Endometrial microvascular endothelial cells (primary cell): ENCODE data around the gene TBC1D22A. TPM values are rescaled to one million over a fixed set of nuclear protein-coding genes. Genes with fewer than 3 reads are reported as not detected.

Source experiments
- in situ Hi-C: cut with HindIII; loops from 2 replicates; pipeline ENCODE4 v1.10.0; 2017; ENCODE audit warnings: low sequenced_read_pairs, low pct_unique_long_range_greater_than_20kb; ENCODE audit errors: inconsistent ontology term
- total RNA-seq: library from RNA; depleted of rRNA; stranded (reverse); fragments of >200 nt; gene quantifications from one replicate; pipeline ENCODE4 v1.2.3, GENCODE V29; 2015; ENCODE audit errors: inconsistent ontology term

The TBC1D22A gene
- total RNA-seq, 1 donor from 2014 or later = 20.0 TPM

DNA sequence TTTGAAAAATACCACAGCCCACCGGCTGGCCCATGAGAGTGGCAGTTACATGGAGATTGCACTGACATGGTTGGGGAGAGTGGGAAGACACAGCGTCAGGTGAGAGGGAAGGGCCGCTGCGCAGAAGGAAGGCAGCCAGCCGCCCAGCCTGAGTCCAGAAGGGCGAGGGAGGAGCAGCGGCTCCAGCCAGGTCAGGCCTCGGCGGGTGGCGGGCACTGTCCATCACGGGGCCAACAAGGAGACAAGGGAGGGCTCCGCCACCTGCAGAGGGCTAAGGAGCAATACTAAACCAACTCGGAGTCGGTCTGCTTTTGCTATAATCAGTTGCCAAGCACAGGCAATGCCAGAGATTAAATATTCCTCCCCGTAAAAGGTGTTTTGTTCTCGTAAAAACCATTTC is 384.5 kb downstream of the TBC1D22A start:
- in situ Hi-C loops = no loop called here

DNA sequence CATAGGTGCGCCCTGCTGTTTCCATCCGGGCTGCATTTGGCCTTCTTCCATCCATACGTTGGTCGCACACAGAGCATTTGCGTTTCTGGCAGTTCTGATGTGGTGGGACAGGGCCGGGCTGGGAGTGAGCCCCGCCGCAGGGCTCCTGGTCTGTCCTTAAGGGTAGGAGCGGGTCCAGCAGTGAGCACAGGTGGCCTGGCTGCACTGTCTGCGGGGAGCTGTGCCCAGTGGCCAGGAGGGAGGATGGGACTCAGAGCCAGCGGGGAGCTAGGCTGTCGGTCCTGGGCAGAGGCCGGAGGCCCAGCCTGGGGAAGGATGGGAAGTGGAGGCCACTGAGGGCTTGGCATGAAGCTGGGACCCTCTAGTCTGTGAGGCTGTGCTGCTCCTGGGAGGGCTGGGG is 385.1 kb downstream of the TBC1D22A start:
- in situ Hi-C loops = no loop called here

DNA sequence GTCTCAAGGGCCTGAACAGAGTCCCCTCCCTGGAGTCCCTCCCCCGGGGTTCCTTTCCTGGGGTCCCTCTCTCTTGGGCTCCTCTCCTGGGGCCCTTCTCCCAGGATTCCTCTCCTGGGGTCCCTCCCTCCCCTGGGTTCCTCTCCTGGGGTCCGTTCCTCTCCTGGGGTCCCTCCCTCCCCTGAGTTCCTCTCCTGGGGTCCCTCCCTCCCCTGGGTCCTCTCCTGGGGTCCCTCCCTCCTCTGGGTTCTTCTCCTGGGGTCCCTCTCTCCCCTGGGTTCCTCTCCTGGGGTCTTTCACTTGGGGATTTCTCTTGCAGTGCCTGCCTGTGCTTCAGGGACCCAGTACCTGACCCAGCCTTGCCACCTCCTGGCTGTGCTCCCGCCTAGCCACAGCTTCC is 386.1 kb downstream of the TBC1D22A start:
- in situ Hi-C loops = no loop called here

DNA sequence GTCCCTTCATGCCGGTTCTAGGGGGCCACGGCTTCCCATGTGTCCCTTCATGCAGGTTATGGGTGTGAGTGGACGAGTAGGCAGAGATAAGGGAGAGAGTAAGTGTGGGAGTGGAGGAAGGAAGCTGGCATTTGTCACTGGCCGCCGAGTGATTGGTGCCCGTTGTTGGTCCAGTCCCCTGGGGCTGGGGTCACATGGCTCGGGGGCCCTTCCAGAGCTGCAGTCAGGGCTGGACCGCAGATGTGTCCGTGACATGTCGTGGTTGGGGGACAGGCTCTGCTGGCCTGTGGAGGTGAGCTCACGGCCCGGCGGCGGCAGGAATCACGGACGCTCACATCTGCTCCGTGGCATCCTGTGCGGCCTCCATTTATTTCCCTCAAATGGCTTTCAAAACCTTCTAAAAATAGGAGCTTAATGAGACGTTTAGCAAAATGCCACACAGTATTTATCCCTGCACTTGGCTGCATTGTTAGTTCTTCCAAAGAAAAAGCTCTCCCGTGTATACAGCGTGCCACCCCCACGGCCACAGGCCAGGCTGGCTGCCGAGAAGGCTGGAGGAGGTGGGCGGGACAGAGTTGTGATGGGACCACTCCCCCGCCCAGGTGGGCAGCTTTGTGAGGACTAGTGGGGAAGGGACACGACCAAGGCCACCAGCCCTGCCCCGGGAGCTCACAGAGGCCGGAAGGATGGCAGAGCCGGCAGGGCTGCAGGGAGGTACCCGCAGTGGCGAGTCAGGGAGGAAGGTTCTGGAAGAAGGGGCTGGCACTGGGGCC is 386.7 kb downstream of the TBC1D22A start:
- in situ Hi-C loops = no loop called here

DNA sequence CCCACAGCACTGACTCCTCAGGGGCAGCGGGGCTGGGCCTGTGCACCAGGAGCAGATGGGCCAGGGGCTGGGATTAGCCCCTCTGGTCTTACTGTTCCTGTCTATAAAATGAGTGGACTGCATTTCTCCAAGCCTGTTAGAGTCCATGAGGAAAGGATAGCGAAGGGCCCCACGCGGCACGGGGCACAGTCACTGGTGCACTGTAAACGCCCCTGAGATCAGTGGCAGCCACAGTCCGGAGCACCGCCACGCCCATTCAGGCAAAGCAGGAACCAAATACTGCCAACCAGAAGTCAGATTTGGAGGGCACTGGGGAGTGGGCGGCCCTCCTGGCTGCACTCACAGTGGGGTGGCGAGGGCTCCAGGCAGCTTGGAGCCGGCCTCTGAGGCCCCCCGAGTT is 387.5 kb downstream of the TBC1D22A start:
- in situ Hi-C loops = no loop called here

DNA sequence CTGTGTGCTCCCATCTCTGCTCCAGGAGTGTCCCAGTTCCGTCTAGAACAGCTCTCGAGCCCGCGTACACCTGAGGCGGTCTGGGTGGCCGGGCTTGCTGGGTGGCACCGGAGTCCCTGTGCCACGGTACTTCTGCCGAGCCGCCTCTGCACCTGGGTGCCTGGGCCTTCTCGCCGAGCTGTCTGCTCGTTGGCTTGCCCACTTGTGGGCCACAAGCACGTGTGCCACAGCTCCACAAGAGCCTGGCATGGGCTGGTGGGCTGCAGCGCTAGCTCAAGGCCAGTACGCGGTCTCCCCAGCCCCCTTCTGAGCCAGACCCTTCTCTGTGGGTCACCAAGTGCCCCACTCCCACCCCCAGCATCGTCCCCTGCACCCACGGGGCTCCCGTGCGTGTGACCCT is 388.0 kb downstream of the TBC1D22A start:
- in situ Hi-C loops = no loop called here

DNA sequence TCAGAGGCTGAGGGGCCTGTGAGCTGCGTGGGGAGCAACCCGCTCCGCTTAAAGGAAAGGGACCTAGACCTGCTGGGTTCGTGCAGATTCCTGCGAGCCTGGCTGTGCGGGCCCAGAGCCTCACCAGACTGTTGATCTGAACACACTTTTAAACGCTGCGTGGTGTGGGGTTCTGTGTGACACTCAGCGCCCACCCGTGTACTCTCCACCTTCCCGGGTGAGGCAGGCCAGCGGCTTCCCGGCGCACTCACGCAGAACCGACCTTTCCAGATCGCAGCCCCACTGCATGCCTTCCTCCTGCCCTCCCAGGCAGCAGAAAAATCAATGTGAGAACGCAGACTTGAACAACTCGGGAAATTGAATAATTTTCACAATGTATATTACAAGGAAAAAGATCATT is 388.6 kb downstream of the TBC1D22A start:
- in situ Hi-C loops = no loop called here

DNA sequence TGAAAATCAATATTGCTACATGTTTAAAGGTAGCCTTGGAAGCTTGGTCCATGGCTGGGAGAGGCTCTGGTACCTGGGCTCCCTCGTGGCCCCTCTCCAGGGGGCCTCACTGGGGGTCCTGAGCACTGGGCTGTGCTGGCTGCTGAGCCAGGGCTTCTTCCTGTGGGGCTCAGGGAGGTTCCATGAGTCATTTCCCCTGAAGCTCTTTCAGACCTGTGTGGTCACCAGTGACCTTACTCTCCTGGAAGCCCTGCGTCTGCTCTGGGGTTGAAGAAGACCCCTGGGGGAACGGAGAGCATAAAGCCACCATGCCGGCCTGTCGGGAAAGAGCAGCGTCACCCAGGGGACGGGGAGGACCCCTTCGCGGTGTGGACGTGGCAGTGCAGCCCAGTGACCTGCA is 389.0 kb downstream of the TBC1D22A start:
- in situ Hi-C loops = no loop called here

DNA sequence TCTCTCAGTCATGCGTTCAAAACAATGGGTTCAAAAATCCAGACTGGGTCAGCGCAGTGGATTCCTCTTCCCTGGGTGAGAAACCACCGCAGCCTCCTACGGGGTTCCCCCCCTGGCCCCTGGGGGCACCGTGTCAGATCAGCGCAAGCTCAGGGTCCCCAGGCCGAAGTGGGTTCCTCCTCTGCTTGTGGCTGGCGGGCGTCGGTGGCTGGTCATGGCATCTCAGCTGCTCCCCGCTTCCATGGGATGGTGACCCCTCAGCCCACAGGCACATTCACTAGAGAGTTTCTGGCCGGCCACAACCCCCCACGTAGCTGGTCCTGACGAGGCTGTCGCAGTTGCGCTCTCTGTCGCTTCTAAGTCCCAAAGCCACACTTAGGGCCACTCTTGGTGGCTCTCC is 389.8 kb downstream of the TBC1D22A start:
- in situ Hi-C loops = no loop called here

DNA sequence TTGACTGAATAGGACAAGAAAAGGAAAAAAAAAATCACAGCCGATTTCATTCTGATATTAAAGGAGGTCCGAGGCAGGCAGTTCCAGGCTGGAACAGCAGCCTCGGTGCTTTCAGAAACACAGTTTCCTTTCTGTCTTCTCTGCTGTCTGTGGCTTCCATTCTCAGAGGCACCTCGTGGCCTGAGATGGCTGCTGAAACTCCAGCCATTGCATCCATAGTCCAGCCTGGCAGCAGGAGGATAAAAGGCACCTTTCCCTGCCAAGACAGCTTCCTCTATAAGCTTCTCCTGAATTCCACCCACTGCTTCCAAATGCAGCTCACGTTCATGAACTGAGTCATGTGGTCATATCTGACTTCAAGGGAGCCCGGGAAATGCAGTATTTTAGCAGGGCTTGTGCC is 390.5 kb downstream of the TBC1D22A start:
- in situ Hi-C loops = no loop called here

DNA sequence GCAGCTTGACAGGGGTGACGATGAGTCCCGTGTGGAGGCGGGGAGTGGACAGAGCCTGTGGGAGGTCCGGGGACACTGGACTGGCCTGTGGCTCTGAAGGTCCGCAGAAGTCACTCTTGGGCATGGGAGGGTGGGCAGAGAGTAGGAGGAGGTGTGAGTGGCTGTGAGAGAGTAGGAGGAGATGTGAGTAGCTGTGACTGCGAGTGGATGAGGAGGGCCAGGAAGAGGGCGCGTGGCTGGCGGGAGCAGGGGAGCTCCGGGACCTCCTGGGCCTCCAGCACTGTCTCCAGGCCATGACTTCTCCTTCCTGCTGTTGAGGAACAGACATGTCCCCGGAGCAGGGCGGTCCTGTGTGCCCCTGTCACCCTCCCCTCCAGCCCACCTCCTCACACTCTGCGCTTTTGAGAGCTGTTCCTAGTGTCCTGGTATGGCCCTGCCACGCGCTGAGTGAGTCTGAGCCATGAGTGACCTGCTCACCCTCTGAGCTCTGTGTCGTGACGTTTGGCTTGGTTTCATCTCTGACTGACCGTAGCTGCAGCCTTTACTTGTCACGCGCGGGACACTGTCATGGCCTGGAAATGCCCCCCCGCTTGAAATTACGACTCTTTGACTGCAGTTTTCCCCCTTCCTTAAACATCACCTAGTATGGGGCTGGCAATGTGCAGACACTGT is 391.5 kb downstream of the TBC1D22A start:
- in situ Hi-C loops = no loop called here

DNA sequence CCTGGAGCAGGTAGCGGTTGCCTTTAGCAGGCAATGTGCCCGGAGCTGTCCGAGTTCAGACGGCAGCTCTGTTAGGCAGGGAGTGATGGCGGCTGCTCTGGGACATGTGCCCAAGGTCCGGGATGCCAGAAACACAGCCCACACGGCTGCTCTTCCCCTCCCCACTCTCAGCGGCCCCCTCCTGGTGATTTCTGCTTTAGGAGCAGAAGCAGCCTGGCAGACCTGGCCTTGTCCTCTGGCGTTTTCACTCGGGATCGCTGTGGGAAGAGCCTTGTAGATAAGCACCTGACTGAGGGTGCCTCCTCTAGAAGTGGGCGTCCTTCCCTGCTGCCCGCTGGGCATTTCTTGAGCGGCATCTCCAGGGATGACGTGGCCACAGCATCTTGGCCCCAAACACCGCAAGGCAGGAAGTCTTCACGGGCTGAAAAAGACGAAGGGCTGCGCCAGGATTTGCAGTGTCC is 392.2 kb downstream of the TBC1D22A start:
- in situ Hi-C loops = no loop called here

DNA sequence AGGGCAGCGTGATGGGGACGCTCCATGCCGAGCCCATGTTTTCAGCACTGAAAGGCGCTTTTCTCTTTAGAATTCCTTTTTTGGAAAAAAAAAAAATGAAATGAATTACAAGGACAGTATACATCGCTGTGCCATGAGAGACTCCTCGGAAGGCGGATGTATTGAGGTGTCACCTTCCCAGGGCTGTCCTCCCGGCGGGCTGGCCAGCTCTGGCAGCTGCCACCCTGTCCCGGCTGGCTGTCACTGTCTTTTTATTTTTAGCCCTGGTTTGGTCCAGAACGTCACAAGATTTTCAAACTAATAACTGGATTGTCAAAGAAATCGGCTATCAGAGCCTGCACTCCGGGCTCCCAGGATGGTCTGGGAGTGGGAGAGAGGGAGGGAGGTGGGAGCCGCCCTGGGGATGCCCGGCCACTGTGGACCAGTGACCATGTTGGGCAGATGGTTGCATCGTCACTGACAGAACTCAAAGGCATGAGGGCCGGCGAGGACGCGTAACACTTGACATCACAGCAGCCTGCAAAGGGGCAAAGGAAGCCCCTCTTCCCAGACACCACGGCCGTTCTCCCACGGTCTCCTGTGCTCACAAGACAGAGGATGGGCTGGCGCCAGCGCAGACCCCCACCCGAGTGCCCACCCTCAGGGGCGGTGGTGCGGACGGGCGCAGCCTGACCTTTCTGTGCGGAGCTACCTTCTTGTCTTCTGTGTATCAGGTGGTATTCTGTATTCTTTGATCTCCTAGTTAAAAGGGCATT is 392.9 kb downstream of the TBC1D22A start:
- in situ Hi-C loops = no loop called here

DNA sequence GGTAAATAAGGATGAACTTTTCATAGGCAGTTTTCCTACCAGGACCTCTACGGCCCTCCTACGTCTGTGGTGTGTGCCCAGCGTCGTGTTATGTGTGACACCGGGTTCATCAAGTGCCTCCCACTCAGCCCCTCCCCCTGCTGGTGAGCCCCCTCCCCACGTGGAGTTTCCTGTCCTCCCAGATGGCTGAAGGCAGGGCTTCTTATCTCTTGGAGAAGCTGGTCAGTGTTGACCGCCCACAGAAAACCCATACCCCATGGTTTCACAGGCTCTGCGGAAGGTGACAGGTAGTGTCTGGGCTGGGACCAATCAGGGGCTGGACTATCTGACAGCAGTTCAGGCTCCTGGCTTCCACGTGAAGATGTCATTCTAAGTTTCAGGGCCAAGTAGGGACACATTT is 393.5 kb downstream of the TBC1D22A start:
- in situ Hi-C loops = no loop called here

DNA sequence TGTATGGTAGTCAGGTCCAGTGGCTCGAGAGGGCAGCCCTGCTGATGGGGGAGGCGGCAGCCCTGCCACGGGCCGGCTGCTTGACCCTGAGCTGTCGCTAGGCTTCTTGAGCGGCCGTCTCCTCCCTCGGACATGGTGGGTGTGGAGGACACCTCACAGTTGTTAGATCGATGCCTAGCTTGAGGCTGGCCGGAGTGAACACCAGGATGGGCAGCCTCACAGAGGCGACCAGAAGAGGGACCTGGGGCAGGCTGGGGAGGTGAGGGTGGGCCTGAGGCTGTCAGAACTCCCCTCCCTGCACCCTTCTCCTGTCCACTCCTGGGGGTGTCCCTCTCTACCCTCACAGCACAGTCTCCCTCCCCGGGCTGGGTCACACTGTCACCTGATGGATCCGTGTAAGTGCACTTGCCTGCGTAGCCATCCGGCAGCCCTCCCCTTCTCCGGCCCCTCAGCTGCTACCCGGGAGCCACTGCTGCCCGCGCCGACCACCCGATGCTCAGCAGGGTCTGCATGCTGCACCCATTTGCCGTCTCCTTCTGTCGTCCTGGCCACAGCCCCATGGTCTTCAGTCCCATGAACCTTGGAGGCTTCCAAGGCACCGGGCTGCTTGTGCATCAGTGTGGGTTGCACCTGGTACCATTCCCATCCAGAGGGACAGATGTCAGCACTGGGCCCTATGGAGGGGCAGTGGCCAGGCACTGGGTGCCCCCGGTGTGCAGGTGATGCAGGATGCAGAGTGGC is 394.1 kb downstream of the TBC1D22A start:
- in situ Hi-C loops = no loop called here

DNA sequence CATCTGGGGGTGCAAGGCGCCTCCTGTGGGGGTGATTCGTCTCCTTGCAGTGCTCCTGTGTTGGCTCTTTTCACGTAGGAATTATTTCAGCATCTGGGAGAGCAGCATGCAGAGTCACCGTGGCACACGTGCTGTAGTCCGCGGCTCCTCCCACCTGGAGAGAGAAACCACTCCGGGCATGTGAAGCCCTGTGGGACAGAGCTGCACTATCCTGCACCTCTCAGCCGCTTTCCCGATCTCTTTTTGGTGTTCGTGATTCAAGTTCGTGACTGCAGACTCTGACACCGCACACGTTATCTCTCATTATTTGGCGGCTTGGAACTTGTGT is 394.6 kb downstream of the TBC1D22A start:
- in situ Hi-C loops = no loop called here

DNA sequence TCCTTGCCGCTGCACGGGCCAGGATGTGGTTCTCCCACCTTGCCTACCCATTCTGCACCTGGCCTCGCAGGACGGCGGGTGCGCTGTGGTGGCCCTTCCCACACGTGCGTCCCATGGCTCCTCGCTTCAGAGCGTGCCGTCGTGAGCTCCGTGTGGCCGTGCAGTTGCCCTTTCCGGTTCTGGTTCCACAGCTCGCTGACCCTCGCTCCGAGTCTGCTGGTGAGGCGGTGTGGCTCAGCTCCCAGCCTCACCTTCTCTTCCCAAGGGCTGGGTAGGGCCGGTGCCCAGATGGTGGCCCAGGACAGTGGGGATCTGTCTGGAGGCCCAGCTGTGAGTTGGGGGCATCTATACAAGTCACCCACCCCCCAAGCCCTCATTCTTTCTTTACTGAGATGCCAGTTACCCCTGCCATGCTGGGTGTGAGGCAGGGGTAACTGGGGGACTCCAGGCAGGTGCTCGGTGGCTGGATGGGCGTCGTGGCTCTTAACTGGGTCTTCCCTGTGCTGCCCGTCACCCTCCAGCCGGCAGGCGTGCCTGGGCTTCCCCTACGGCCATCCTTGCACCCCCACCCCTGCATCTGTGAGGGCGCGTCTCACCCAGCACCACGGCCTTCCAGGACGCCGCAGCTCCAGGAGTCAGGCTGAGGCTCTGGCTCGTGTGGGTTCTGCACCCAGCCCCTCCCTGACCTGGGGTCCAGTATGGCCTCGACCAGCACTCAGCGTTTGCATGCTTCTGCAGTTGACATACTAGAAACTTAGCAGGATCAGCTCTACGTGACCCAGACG is 395.2 kb downstream of the TBC1D22A start:
- in situ Hi-C loops = no loop called here

DNA sequence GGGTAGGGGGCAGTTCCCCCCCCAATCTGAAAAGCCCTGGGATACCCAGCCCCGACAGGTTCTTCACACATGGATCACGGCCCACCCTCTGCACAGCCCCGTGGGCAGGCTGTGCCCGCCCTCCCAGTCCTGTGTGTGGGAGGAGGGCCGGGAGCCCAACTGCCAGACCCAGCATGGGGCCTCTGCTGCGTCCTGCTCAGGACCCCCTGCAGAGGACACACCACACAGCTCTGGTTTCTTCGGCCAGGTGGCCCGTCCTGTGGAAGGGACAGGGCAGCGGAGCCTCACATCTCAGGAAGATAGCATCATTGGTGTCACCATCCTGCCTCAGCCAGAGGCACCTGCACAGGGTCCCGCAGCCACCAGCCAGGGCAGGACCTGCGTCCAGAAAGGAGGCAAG is 396.0 kb downstream of the TBC1D22A start:
- in situ Hi-C loops = no loop called here

DNA sequence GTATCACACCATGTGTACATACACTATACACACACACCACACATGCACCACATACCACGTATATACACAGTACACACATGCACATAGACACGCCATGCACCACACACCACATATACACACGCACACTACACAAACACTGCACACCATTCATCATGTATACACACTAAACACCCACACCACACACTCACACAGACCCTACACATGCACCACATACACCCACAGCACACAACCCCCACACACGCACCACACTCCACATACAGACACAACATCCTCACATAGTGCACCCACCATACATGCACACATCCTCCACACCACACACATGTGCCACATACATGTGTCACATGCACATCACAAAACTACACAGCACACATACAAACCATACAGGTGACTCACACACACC is 397.1 kb downstream of the TBC1D22A start:
- in situ Hi-C loops = no loop called here
